WERI-Rb-1 (cell line): ENCODE measurements around the gene SMYD3.

Source experiments
- DNase-seq: peaks from one replicate; pipeline ENCODE4 v3.0.0-alpha.2; 2020
- H3K27ac ChIP-seq: fragments of 250-450 bp; sonication (Bioruptor Pico); 2 replicates; pipeline ENCODE4 v1.5.1; 2020; ENCODE audit warnings: mild to moderate bottlenecking, moderate library complexity
- H3K27me3 ChIP-seq: fragments of 250-450 bp; sonication (Bioruptor Pico); 2 replicates; pipeline ENCODE4 v1.5.1; 2021; ENCODE audit warnings: mild to moderate bottlenecking, low read depth, moderate library complexity; ENCODE audit not compliant: insufficient read depth, severe bottlenecking
- H3K36me3 ChIP-seq: fragments of 250-450 bp; sonication (Bioruptor Pico); 2 replicates; pipeline ENCODE4 v1.5.1; 2020; ENCODE audit warnings: mild to moderate bottlenecking, moderate library complexity
- H3K4me3 ChIP-seq: 2 replicates; pipeline ENCODE4 v1.5.1; 2011; ENCODE audit warnings: low read depth, mild to moderate bottlenecking, control low read depth, low read length
- H3K9me3 ChIP-seq: fragments of 250-450 bp; sonication (Bioruptor Pico); 2 replicates; pipeline ENCODE4 v1.5.1; 2021; ENCODE audit warnings: mild to moderate bottlenecking, moderate library complexity; ENCODE audit not compliant: severe bottlenecking
- CTCF ChIP-seq: IDR thresholded peaks from 2 replicates; pipeline ENCODE4 v1.5.1; 2011; ENCODE audit warnings: low read depth, mild to moderate bottlenecking, control low read depth, inconsistent platforms, low read length

SMYD3 gene

GRCh38 chr1:246343251-246343650 is 163.8 kb downstream of the SMYD3 start:
- Histone ChIP-seq H3K27ac (no peak overlapping the region), H3K36me3 (no peaks in the 10 kb centered on the region; the same call in 1 of the 2 replicates), H3K27me3 (no peaks in the 10 kb centered on the region), H3K9me3 (no peaks in the 10 kb centered on the region), H3K4me3 (no peak overlapping the region)
- no peak for DNase-seq
- no peak for TF ChIP-seq CTCF

- Histone ChIP-seq H3K9me3 (no peaks in the 10 kb centered on the region), H3K4me3 (no peak overlapping the region), H3K27ac (no peak overlapping the region), H3K27me3 (no peaks in the 10 kb centered on the region), H3K36me3 (no peaks in the 10 kb centered on the region)
- no peak for DNase-seq
- TF ChIP-seq CTCF: no peak
These were observed 168.5 kb downstream of the SMYD3 start for GRCh38 chr1:246338546-246338945.

- Histone ChIP-seq H3K27ac (no peak overlapping the region), H3K4me3 (no peak overlapping the region), H3K27me3 (no peaks in the 10 kb centered on the region), H3K9me3 (no peaks in the 10 kb centered on the region), H3K36me3 (no peaks in the 10 kb centered on the region)
- no peak for TF ChIP-seq CTCF
- no peak for DNase-seq
These were observed 169.0 kb downstream of the SMYD3 start for GRCh38 chr1:246338098-246338497.

- TF ChIP-seq CTCF: no peak
- no peak overlapping the region for H3K27ac ChIP-seq
- DNase-seq: no peak
These were observed 171.9 kb downstream of the SMYD3 start for GRCh38 chr1:246335151-246335550.

GRCh38 chr1:246333855-246334254 is 173.2 kb downstream of the SMYD3 start:
- TF ChIP-seq CTCF: no peak
- Histone ChIP-seq H3K4me3 (no peak overlapping the region), H3K27me3 (no peaks in the 10 kb centered on the region), H3K27ac (no peak overlapping the region), H3K9me3 (no peaks in the 10 kb centered on the region), H3K36me3 (peaks cover 5% of the 10 kb centered on the region)
- DNase-seq: no peak

More at GRCh38 chr1:246335151-246335550, 171.9 kb downstream of the SMYD3 start:
- no peaks in the 10 kb centered on the region for H3K9me3 ChIP-seq
- no peak overlapping the region for H3K4me3 ChIP-seq
- no peaks in the 10 kb centered on the region for H3K27me3 ChIP-seq
- no peaks in the 10 kb centered on the region; the same call in 1 of the 2 replicates for H3K36me3 ChIP-seq

GRCh38 chr1:246332078-246332477 is 175.0 kb downstream of the SMYD3 start:
- no peak for DNase-seq
- Histone ChIP-seq H3K4me3 (no peak overlapping the region), H3K36me3 (peaks cover 5% of the 10 kb centered on the region), H3K27ac (no peak overlapping the region), H3K9me3 (no peaks in the 10 kb centered on the region), H3K27me3 (no peaks in the 10 kb centered on the region)
- no peak for TF ChIP-seq CTCF
